ENCODE measurements around the gene CYP27A1.

The CYP27A1 gene

GRCh38 chr2:218854860-218855259 is 72.9 kb downstream of the CYP27A1 start:
- Histone ChIP-seq H3K27me3 (ENCODE audit: insufficient read depth, low read length, poor library complexity) (peaks cover 30% of the 10 kb centered on the region), H3K36me3 (ENCODE audit: control insufficient read depth, insufficient read depth, low read length) (no peaks in the 10 kb centered on the region), H2AK5ac (ENCODE audit: low read length) (no peak overlapping the region), H3K27ac (ENCODE audit: low read depth, low read length) (no peak overlapping the region), H3K9ac (ENCODE audit: low read length) (no peak overlapping the region), H3K79me2 (ENCODE audit: control insufficient read depth, insufficient read depth, low read length) (no peaks in the 10 kb centered on the region), H3K56ac (ENCODE audit: low read length) (no peak overlapping the region), H3K18ac (ENCODE audit: low read length) (no peak overlapping the region), H3K4me1 (ENCODE audit: control insufficient read depth, low read depth, low read length) (peaks cover 14% of the 10 kb centered on the region), H4K5ac (ENCODE audit: low read length) (no peak overlapping the region), H3K4me2 (ENCODE audit: low read length) (no peak overlapping the region), H2BK15ac (replicated peaks; ENCODE audit: low read depth) (no peak overlapping the region), H2BK120ac (ENCODE audit: low read depth, low read length) (no peak overlapping the region), H3K4me3 (ENCODE audit: low read length) (no peak overlapping the region), H3K4ac (ENCODE audit: low read depth, low read length) (no peak overlapping the region), H2BK5ac (ENCODE audit: low read length) (no peak overlapping the region), H3K23ac (ENCODE audit: low read length) (no peak overlapping the region), H4K8ac (ENCODE audit: low read depth, low read length) (no peak overlapping the region), H3K79me1 (ENCODE audit: low read length) (no peaks in the 10 kb centered on the region)
- no CpG with 5 or more reads among the region's 5 CpGs for WGBS (ENCODE audit: extremely low coverage, insufficient coverage, low lambda C conversion rate)
- DNase-seq, result no peak

- DNase-seq, result no peak
- Histone ChIP-seq H3K4me1 (ENCODE audit: control insufficient read depth, low read depth, low read length) (peaks cover 17% of the 10 kb centered on the region), H3K79me2 (ENCODE audit: control insufficient read depth, insufficient read depth, low read length) (no peaks in the 10 kb centered on the region), H3K27ac (ENCODE audit: low read depth, low read length) (no peak overlapping the region), H3K56ac (ENCODE audit: low read length) (no peak overlapping the region), H4K8ac (ENCODE audit: low read depth, low read length) (no peak overlapping the region), H2AK5ac (ENCODE audit: low read length) (no peak overlapping the region), H2BK15ac (replicated peaks; ENCODE audit: low read depth) (no peak overlapping the region), H3K18ac (ENCODE audit: low read length) (no peak overlapping the region), H3K23ac (ENCODE audit: low read length) (no peak overlapping the region), H2BK5ac (ENCODE audit: low read length) (no peak overlapping the region), H3K79me1 (ENCODE audit: low read length) (no peaks in the 10 kb centered on the region), H4K5ac (ENCODE audit: low read length) (no peak overlapping the region), H3K4me3 (ENCODE audit: low read length) (no peak overlapping the region), H2BK120ac (ENCODE audit: low read depth, low read length) (no peak overlapping the region), H3K36me3 (ENCODE audit: control insufficient read depth, insufficient read depth, low read length) (no peaks in the 10 kb centered on the region), H3K9ac (ENCODE audit: low read length) (no peak overlapping the region), H3K4me2 (ENCODE audit: low read length) (peak overlapping the region; percentile 4), H3K27me3 (ENCODE audit: insufficient read depth, low read length, poor library complexity) (peaks cover 36% of the 10 kb centered on the region), H3K4ac (ENCODE audit: low read depth, low read length) (no peak overlapping the region)
- no CpG with 5 or more reads among the region's 14 CpGs for WGBS (ENCODE audit: extremely low coverage, insufficient coverage, low lambda C conversion rate)
These were observed 73.6 kb downstream of the CYP27A1 start for GRCh38 chr2:218855305-218856166.

GRCh38 chr2:218856167-218856895 is 74.4 kb downstream of the CYP27A1 start:
- Histone ChIP-seq H3K23ac (ENCODE audit: low read length) (no peak overlapping the region), H3K4ac (ENCODE audit: low read depth, low read length) (no peak overlapping the region), H2AK5ac (ENCODE audit: low read length) (no peak overlapping the region), H3K79me2 (ENCODE audit: control insufficient read depth, insufficient read depth, low read length) (no peaks in the 10 kb centered on the region), H3K27me3 (ENCODE audit: insufficient read depth, low read length, poor library complexity) (peaks cover 36% of the 10 kb centered on the region), H3K56ac (ENCODE audit: low read length) (no peak overlapping the region), H3K18ac (ENCODE audit: low read length) (no peak overlapping the region), H3K9ac (ENCODE audit: low read length) (no peak overlapping the region), H2BK5ac (ENCODE audit: low read length) (no peak overlapping the region), H3K4me2 (ENCODE audit: low read length) (peak overlapping the region; percentile 4), H2BK15ac (replicated peaks; ENCODE audit: low read depth) (no peak overlapping the region), H4K5ac (ENCODE audit: low read length) (no peak overlapping the region), H3K36me3 (ENCODE audit: control insufficient read depth, insufficient read depth, low read length) (no peaks in the 10 kb centered on the region), H4K8ac (ENCODE audit: low read depth, low read length) (no peak overlapping the region), H3K79me1 (ENCODE audit: low read length) (no peaks in the 10 kb centered on the region), H3K4me3 (ENCODE audit: low read length) (no peak overlapping the region), H2BK120ac (ENCODE audit: low read depth, low read length) (no peak overlapping the region), H3K27ac (ENCODE audit: low read depth, low read length) (no peak overlapping the region), H3K4me1 (ENCODE audit: control insufficient read depth, low read depth, low read length) (peaks cover 17% of the 10 kb centered on the region)
- DNase-seq, result peak; percentile 71
- no CpG with 5 or more reads among the region's 12 CpGs for WGBS (ENCODE audit: extremely low coverage, insufficient coverage, low lambda C conversion rate)

- WGBS (ENCODE audit: extremely low coverage, insufficient coverage, low lambda C conversion rate), result no CpG with 5 or more reads among the region's 1 CpG
- Histone ChIP-seq H3K4me1 (ENCODE audit: control insufficient read depth, low read depth, low read length) (peaks cover 17% of the 10 kb centered on the region), H3K79me2 (ENCODE audit: control insufficient read depth, insufficient read depth, low read length) (no peaks in the 10 kb centered on the region), H4K8ac (ENCODE audit: low read depth, low read length) (no peak overlapping the region), H3K36me3 (ENCODE audit: control insufficient read depth, insufficient read depth, low read length) (no peaks in the 10 kb centered on the region), H3K79me1 (ENCODE audit: low read length) (no peaks in the 10 kb centered on the region), H3K18ac (ENCODE audit: low read length) (no peak overlapping the region), H3K4me2 (ENCODE audit: low read length) (no peak overlapping the region), H2BK5ac (ENCODE audit: low read length) (no peak overlapping the region), H2AK5ac (ENCODE audit: low read length) (no peak overlapping the region), H3K23ac (ENCODE audit: low read length) (no peak overlapping the region), H3K4ac (ENCODE audit: low read depth, low read length) (no peak overlapping the region), H2BK120ac (ENCODE audit: low read depth, low read length) (no peak overlapping the region), H3K9ac (ENCODE audit: low read length) (no peak overlapping the region), H2BK15ac (replicated peaks; ENCODE audit: low read depth) (no peak overlapping the region), H3K27ac (ENCODE audit: low read depth, low read length) (no peak overlapping the region), H3K56ac (ENCODE audit: low read length) (no peak overlapping the region), H3K27me3 (ENCODE audit: insufficient read depth, low read length, poor library complexity) (peaks cover 39% of the 10 kb centered on the region), H4K5ac (ENCODE audit: low read length) (no peak overlapping the region), H3K4me3 (ENCODE audit: low read length) (no peak overlapping the region)
- no peak for DNase-seq
These were observed 74.9 kb downstream of the CYP27A1 start for GRCh38 chr2:218856896-218857243.

GRCh38 chr2:218857371-218858137 is 75.6 kb downstream of the CYP27A1 start:
- Histone ChIP-seq H3K4me1 (ENCODE audit: control insufficient read depth, low read depth, low read length) (peaks cover 17% of the 10 kb centered on the region), H3K27ac (ENCODE audit: low read depth, low read length) (no peak overlapping the region), H3K36me3 (ENCODE audit: control insufficient read depth, insufficient read depth, low read length) (no peaks in the 10 kb centered on the region), H2BK5ac (ENCODE audit: low read length) (no peak overlapping the region), H4K5ac (ENCODE audit: low read length) (no peak overlapping the region), H3K23ac (ENCODE audit: low read length) (no peak overlapping the region), H2BK15ac (replicated peaks; ENCODE audit: low read depth) (no peak overlapping the region), H4K8ac (ENCODE audit: low read depth, low read length) (no peak overlapping the region), H3K18ac (ENCODE audit: low read length) (no peak overlapping the region), H3K4me2 (ENCODE audit: low read length) (no peak overlapping the region), H2BK120ac (ENCODE audit: low read depth, low read length) (no peak overlapping the region), H3K79me2 (ENCODE audit: control insufficient read depth, insufficient read depth, low read length) (no peaks in the 10 kb centered on the region), H3K27me3 (ENCODE audit: insufficient read depth, low read length, poor library complexity) (peaks cover 41% of the 10 kb centered on the region), H3K4ac (ENCODE audit: low read depth, low read length) (no peak overlapping the region), H2AK5ac (ENCODE audit: low read length) (no peak overlapping the region), H3K56ac (ENCODE audit: low read length) (no peak overlapping the region), H3K79me1 (ENCODE audit: low read length) (no peaks in the 10 kb centered on the region), H3K9ac (ENCODE audit: low read length) (no peak overlapping the region), H3K4me3 (ENCODE audit: low read length) (no peak overlapping the region)
- no peak for DNase-seq
- no CpG with 5 or more reads among the region's 10 CpGs for WGBS (ENCODE audit: extremely low coverage, insufficient coverage, low lambda C conversion rate)

Data from mesendoderm (in vitro differentiated cells).